HG03565 (cell line): ENCODE data around the gene IGSF8.
A peak's percentile ranks its signal among the peaks of the same experiment; 100 is the strongest.

Experiments
- ATAC-seq: cut with Tn5 transposase; IDR thresholded peaks from one replicate; pipeline ENCODE4 v1.9.1; 2021; ENCODE audit warnings: mild to moderate bottlenecking, moderate library complexity; ENCODE audit not compliant: unreplicated experiment

The IGSF8 gene

GRCh38 chr1:160105155-160105554 is 6.7 kb upstream of the IGSF8 start:
- no peak for ATAC-seq

GRCh38 chr1:160104486-160104885 is 6.1 kb upstream of the IGSF8 start:
- no peak for ATAC-seq

DNA sequence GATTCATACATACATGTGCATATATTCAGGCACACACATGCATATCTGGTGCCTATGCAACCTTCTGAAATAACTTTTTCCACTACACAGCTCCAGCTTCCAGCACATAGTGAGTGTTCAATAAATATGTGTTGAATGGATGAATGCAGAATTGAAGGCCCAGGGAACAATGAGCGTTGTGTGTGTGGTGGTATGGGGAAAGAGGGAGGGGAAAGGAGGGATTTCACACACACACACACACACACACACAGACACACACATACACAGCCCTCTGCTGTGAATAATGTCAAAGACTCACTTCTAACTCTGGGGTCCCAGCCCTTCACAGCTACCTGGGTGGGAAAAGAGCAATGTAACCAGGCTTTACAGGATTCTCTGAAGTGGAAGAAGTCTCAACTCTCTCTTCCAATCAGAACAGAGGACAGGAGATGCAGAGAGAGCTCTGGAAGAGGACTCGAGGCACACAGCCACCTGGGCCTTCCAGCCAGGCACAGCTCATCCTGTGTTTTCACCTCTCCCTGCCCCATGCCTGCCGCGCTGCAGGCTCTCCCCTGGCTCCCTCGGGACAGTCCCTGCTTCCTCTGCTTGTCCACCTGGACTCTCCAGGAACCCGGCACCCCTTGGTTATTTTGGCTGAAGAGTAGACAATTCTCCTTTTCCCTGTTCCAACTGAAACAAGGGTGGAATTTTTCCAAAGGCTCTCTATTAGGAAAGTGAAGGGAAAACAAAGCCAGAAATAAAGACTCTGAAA is 5.4 kb upstream of the IGSF8 start:
- ATAC-seq = no peak

- ATAC-seq = no peak
Observed at GRCh38 chr1:160101717-160102522, 3.5 kb upstream of the IGSF8 start.

GRCh38 chr1:160101037-160101716 is 2.8 kb upstream of the IGSF8 start:
- no peak for ATAC-seq

DNA sequence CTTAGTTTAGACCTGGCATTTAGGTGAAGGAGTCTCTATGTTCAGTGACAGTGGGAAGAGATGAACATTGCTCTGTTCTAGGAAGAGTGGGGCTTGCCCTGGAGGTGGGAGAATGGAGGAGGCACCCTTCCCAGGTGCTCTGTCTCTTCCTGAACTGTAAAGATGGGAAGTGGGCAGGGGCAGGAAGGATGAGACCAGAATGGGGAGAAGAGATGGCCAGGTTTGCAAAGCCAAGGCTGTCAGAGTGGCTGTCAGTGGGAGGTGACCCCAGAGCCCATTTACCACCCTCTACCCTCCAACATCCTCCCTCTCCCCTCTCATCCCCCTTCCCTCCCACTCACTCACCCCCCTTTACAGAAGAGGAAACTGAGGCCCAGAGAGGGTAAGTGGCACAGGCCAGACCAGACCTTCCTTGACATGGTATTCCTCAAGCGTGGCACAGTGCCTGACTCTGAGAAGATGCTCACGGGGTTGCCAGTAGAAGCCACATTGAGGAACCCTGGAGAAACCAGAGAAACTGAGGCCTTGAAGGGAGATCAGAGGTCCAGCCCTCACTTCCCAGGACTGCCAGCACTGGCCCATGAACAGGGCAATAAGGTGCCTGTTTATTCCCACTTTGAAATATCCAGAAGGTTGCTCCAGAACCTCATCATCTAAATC is 1.4 kb upstream of the IGSF8 start:
- ATAC-seq = no peak

GRCh38 chr1:160098852-160099561 is 588 bp upstream of the IGSF8 start:
- peak; percentile 81 for ATAC-seq

- no peak for ATAC-seq
Observed at GRCh38 chr1:160097151-160097910, 1.1 kb downstream of the IGSF8 start.

DNA sequence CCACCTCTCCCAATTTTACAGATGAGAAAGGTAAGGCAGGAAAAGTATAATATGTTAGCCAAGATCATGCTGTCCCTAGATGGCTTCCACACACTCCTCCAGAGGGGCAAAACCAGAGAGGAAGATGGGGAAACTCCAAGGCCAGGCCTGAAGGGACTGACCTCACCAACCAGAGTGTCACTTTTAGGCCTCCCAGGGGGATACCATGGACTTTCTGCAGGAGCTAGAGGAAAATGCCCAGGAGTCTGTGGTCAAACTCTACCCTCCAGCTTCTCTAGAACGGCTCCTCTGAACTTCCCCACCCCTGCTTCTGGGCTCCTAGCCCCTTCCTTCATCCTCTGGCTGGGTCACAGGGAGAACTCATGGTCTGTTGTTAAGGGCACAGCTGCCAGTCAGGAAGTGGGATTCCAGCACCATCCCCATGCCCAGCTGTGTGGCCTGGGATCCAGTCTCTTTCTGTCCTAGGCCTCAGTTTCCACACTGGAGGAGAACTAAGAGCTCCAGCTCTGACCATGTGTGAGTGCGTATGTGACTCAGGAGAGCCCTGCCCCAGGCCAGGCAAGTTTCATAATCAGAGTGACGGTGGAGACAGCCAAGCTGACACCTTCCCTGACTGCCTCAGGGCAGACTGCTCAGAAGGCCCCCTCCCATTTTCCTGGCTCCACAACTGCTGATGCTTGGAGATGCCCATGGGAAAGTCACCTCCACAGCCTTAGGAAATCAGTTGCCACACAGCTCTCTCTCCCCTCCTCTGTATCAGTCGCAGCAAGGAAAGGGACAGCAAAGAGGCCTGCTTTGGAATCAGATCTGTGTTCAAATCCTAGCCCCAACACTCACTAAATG is 1.9 kb downstream of the IGSF8 start:
- no peak for ATAC-seq

- ATAC-seq = no peak
Observed at GRCh38 chr1:160095382-160096105, 2.9 kb downstream of the IGSF8 start.

GRCh38 chr1:160094806-160095205 is 3.6 kb downstream of the IGSF8 start:
- no peak for ATAC-seq

DNA sequence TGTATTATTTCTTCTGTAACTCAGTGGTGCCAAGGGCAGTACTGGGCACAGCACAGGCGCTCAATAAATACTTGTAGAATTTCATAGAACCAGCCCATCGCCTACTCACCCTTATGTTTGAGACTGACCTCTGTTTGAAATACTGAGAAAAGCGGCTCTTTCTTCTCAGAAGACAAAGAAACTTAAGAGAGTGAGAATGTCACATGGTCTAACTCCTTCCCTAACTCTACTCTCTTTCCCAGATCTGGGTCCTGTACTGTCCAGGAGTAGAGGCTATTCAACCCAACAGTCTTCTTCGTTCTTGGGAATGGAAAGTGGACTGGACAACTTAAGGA is 4.2 kb downstream of the IGSF8 start:
- ATAC-seq = no peak

- ATAC-seq = no peak
Observed at GRCh38 chr1:160093624-160094290, 4.7 kb downstream of the IGSF8 start.

GRCh38 chr1:160093069-160093395 is 5.4 kb downstream of the IGSF8 start:
- ATAC-seq = no peak

DNA sequence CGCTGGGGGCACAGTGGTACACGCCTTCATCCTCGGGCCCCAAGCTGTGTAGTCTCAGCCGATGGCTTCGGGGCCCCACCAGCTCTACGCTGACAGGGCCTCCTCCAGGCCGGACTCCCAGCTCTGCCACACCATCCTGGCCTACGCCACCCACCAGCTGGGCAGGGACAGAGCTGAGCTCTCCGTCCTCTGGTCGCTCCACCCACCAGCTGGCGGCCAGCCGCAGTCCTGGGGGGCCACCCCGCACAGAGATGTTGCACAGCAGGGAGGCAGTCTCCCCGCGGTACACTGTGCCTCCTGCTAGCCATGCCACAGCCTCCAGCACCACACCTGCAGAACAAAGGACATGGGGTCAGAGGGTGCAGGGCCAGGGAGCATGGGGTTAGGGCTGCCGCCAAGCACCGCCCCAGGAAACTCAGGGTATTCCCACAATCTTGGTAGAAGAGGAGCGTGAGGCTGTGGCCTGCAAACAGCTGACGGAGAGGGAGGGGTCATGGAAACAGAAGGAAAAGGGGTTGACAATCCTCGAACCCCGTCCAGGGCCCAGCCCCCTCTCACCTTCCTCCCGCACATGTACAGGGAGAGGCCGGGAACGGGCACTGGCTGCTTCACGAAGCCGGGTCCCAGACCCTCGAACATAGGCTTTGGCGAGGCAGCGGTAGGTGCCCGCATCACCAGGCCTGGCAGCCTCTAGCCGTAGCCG is 5.9 kb downstream of the IGSF8 start:
- ATAC-seq = no peak

- ATAC-seq = no peak
Observed at GRCh38 chr1:160091666-160092223, 6.7 kb downstream of the IGSF8 start.

GRCh38 chr1:160090760-160091159 is 7.7 kb downstream of the IGSF8 start:
- ATAC-seq = no peak
